Neuron (in vitro differentiated cells): Measurements from ENCODE around the gene SNX24.
"Not testable (repeated sequence)": the region's sequence is repeated elsewhere in the genome, so short reads cannot be mapped to it uniquely, and the experiment has no call there.

Source experiments
- H2AFZ ChIP-seq: one replicate; pipeline ENCODE4 v1.6.1; 2013; ENCODE audit warnings: low read depth, mild to moderate bottlenecking, inconsistent platforms, low read length, moderate library complexity
- H3K27me3 ChIP-seq: one replicate; pipeline ENCODE4 v1.6.1; 2013; ENCODE audit warnings: low read length; ENCODE audit not compliant: insufficient read depth
- H3K36me3 ChIP-seq: one replicate; pipeline ENCODE4 v1.6.1; 2013; ENCODE audit warnings: low read length; ENCODE audit not compliant: insufficient read depth
- H3K4me1 ChIP-seq: one replicate; pipeline ENCODE4 v1.6.1; 2013; ENCODE audit warnings: low read length; ENCODE audit not compliant: insufficient read depth
- H3K4me3 ChIP-seq: 2 replicates; pipeline ENCODE4 v1.5.1; 2013; ENCODE audit warnings: mild to moderate bottlenecking, low read length, moderate library complexity
- H3K9me3 ChIP-seq: one replicate; pipeline ENCODE4 v1.6.1; 2013; ENCODE audit warnings: low read length

SNX24 gene

GRCh38 chr5:122965111-122965510 lies 119.7 kb downstream of the SNX24 start:
- H3K36me3 ChIP-seq: no peaks in the 10 kb centered on the region
- no peak overlapping the region for H3K4me3 ChIP-seq
- H3K4me1 ChIP-seq: no peaks in the 10 kb centered on the region
- no peak overlapping the region for H2AFZ ChIP-seq
- H3K9me3 ChIP-seq: no peaks in the 10 kb centered on the region
- no peaks in the 10 kb centered on the region for H3K27me3 ChIP-seq

DNA sequence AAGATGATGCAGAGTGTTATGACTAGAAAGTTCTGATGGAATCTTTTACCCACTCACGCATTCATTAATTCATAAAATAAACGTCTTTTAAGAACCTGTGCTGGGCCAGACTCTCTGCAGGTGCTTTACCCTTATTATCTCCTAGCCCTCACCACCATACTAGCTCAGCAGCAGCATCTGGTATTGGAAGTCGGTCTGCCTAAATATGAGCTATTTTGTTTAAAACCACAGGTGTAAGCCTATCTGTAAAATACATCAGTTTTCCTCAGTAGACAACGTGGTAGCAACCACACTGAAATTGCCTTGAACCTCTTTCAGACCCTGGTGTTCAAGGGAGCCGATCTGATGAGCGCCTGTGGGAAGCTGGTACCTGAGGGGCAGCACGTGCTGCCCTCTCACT lies 121.7 kb downstream of the SNX24 start:
- Histone ChIP-seq H3K9me3 (no peaks in the 10 kb centered on the region), H3K4me1 (no peaks in the 10 kb centered on the region), H2AFZ (no peak overlapping the region), H3K27me3 (no peaks in the 10 kb centered on the region), H3K36me3 (no peaks in the 10 kb centered on the region), H3K4me3 (no peak overlapping the region)

DNA sequence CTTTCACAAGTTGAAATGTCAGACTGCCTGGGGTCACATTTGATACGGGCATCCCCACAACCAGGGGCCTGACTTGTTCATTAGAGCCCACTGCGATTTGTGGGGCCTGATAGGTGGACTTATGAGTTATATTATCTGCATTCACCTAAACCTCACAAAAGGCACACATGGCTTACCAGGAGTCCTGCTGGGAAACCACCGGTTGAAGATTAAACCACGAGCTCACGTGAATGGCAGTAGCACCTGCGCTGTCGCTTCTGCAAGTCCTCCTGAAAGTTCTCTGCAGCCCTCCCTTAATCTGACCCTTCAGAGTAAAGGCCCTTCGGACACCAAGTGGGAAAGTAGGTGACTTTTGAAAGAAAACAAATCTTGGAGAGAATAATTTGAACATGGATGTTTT lies 122.2 kb downstream of the SNX24 start:
- Histone ChIP-seq H3K27me3 (no peaks in the 10 kb centered on the region), H3K4me3 (no peak overlapping the region), H2AFZ (no peak overlapping the region), H3K9me3 (peaks cover 3% of the 10 kb centered on the region), H3K36me3 (no peaks in the 10 kb centered on the region), H3K4me1 (no peaks in the 10 kb centered on the region)

DNA sequence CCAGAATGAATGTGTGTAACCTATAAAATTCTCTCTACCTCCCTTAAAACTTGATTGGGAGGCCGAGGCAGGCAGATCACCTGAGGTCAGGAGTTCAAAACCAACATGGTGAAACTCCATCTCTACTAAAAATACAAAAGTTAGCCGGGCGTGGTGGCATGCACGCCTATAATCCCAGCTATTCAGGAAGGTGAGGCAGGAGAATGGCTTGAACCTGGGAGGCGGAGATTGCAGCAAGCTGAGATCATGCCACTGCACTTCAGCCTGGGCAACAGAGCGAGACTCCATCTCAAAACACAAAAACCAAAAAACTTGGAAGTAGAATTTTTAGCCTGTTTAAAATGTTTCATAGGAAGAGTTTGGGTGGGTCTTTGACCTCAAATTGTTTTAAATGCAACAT lies 122.6 kb downstream of the SNX24 start:
- not testable (repeated sequence) for H3K9me3 ChIP-seq, H3K4me3 ChIP-seq, H3K27me3 ChIP-seq, H3K4me1 ChIP-seq, H2AFZ ChIP-seq, H3K36me3 ChIP-seq

DNA sequence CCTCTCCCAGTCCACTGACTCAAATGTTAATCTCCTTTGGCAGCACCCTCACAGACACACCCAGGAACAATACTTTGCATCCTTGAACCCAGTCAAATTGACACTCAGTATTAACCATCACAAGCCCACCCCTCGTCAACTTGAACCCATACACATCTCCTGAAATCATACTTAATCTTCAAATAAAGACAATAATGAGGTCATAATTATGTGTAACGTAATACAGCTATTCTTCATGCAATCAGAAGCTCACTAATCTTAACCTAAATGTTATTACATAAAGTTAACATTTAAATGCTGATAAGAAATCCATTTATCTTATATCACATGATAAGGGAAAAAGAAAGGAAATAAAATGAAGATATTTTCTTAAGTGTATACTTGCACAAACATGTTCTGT lies 125.9 kb downstream of the SNX24 start:
- Histone ChIP-seq H3K4me3 (no peak overlapping the region), H2AFZ (no peak overlapping the region), H3K4me1 (no peaks in the 10 kb centered on the region), H3K27me3 (no peaks in the 10 kb centered on the region), H3K36me3 (no peaks in the 10 kb centered on the region), H3K9me3 (peaks cover 4% of the 10 kb centered on the region)

DNA sequence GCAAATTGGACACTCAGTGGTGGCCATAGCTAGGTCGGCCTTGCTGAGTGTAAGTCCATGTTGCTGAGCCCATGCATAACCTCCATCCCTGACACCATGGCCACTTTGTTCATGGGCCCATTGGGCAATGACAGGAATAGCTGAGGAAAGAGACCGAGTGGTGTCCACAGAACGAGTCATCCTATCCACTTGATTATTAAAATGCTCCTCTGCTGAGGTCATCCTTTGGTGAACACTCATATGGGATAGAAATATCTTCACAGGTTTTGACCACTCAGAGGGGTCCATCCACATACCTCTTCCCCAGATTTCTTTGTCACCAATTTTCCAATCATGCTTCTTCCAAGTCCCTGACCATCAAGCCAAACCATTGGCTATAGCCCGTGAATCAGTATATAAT lies 127.5 kb downstream of the SNX24 start:
- H3K4me1 ChIP-seq: no peaks in the 10 kb centered on the region
- H3K4me3 ChIP-seq: no peak overlapping the region
- no peaks in the 10 kb centered on the region for H3K27me3 ChIP-seq
- peaks cover 4% of the 10 kb centered on the region for H3K9me3 ChIP-seq
- no peaks in the 10 kb centered on the region for H3K36me3 ChIP-seq
- no peak overlapping the region for H2AFZ ChIP-seq

- not testable (repeated sequence) for H3K36me3 ChIP-seq, H3K4me3 ChIP-seq, H2AFZ ChIP-seq, H3K27me3 ChIP-seq, H3K4me1 ChIP-seq, H3K9me3 ChIP-seq
Observed at GRCh38 chr5:122973759-122974158, 128.3 kb downstream of the SNX24 start.

DNA sequence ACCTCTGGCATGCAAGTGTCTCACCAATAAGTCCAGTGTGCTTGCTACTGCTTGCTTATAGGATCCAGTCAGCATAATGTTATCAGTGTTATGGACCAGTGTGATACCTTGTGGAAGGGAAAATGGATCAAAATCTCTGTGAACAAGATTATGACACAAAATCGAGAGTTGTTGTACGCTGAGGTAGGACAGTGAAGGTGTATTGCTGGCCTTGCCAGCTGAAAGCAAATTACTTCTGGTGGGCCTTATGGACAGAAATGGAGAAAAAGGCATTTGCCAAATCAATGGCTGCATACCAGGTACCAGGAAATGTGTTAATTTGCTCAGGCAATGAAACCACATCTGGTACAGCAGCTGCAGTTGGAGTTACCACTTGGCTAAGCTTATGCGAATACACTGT lies 128.8 kb downstream of the SNX24 start:
- not testable (repeated sequence) for H3K4me3 ChIP-seq, H3K9me3 ChIP-seq, H3K4me1 ChIP-seq, H3K36me3 ChIP-seq, H2AFZ ChIP-seq, H3K27me3 ChIP-seq

GRCh38 chr5:122977319-122977718 lies 131.9 kb downstream of the SNX24 start:
- Histone ChIP-seq H3K27me3 (no peaks in the 10 kb centered on the region), H3K36me3 (no peaks in the 10 kb centered on the region), H3K9me3 (peaks cover 3% of the 10 kb centered on the region), H3K4me1 (no peaks in the 10 kb centered on the region), H3K4me3 (no peak overlapping the region), H2AFZ (no peak overlapping the region)

- Histone ChIP-seq H2AFZ (no peak overlapping the region), H3K36me3 (no peaks in the 10 kb centered on the region), H3K4me3 (no peak overlapping the region), H3K4me1 (no peaks in the 10 kb centered on the region), H3K27me3 (no peaks in the 10 kb centered on the region), H3K9me3 (no peaks in the 10 kb centered on the region)
Observed at GRCh38 chr5:122978068-122978467, 132.7 kb downstream of the SNX24 start.

DNA sequence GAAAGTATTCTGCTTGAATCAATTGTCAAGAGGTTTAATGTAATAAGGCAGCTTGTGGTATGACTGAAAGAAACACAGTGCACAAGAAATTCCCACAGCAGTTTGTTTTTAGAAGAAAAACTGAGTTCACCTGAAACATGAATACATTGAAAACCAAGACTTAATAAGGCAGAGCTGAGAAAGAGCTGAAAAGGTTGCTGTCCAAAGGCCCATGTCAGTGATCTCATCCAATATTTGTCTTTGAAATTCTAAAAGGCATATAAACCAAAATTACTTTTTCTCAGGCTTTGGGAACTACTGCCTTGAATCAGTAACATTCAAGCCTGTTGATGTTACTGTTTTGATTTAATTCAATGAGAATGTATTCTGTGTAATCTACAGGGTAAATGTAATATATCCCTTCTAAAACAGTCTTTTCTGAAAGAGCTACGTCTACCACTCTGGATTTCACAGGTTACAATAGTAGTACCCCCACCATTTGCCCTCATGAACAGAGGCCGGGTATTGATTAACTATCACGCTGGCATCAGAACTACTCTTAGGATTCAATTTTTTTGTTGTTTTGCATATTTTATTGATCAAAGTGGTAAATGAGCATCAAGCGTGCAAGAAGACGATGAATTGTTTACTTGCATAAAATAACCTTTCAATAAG lies 133.4 kb downstream of the SNX24 start:
- H3K27me3 ChIP-seq: no peaks in the 10 kb centered on the region
- no peaks in the 10 kb centered on the region for H3K4me1 ChIP-seq
- H2AFZ ChIP-seq: no peak overlapping the region
- no peaks in the 10 kb centered on the region for H3K9me3 ChIP-seq
- H3K36me3 ChIP-seq: no peaks in the 10 kb centered on the region
- H3K4me3 ChIP-seq: no peak overlapping the region

GRCh38 chr5:122981846-122982245 lies 136.4 kb downstream of the SNX24 start:
- H3K4me3 ChIP-seq: no peak overlapping the region
- H3K27me3 ChIP-seq: no peaks in the 10 kb centered on the region
- H3K9me3 ChIP-seq: no peaks in the 10 kb centered on the region
- H3K36me3 ChIP-seq: no peaks in the 10 kb centered on the region
- H3K4me1 ChIP-seq: no peaks in the 10 kb centered on the region
- no peak overlapping the region for H2AFZ ChIP-seq

DNA sequence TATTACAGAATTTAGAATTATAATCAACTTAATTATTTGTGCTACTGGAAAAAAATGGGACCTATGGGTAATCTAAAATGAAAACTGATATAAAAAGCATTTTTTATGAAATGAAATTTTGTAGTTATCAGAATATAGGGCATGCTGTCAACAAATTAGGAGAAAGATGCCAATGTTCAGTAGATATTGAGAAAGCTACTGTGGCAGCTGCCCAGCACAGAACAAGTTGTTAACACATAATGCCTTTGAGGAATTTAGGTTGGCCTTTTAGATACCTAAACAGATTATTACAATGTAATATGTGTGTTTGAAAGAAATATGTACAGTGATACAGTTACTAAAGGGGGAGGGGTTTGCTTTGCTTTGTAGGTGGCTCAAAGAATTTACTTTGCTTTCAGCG lies 137.0 kb downstream of the SNX24 start:
- H3K36me3 ChIP-seq: no peaks in the 10 kb centered on the region
- no peak overlapping the region for H3K4me3 ChIP-seq
- no peaks in the 10 kb centered on the region for H3K27me3 ChIP-seq
- no peaks in the 10 kb centered on the region for H3K9me3 ChIP-seq
- no peaks in the 10 kb centered on the region for H3K4me1 ChIP-seq
- H2AFZ ChIP-seq: no peak overlapping the region

- no peaks in the 10 kb centered on the region for H3K9me3 ChIP-seq
- no peaks in the 10 kb centered on the region for H3K36me3 ChIP-seq
- no peaks in the 10 kb centered on the region for H3K27me3 ChIP-seq
- no peak overlapping the region for H3K4me3 ChIP-seq
- no peaks in the 10 kb centered on the region for H3K4me1 ChIP-seq
- no peak overlapping the region for H2AFZ ChIP-seq
Observed at GRCh38 chr5:122984425-122984824, 139.0 kb downstream of the SNX24 start.
